ENCODE measurements around the gene FARSB. TPM values are rescaled to one million over a fixed set of nuclear protein-coding genes. Genes with fewer than 3 reads are reported as not detected.
A peak's percentile ranks its signal among the peaks of the same experiment; 100 is the strongest.

Gene FARSB
- polyA plus RNA-seq, 4 donors: 21.6 to 29.2 (median 26.9) TPM

DNA sequence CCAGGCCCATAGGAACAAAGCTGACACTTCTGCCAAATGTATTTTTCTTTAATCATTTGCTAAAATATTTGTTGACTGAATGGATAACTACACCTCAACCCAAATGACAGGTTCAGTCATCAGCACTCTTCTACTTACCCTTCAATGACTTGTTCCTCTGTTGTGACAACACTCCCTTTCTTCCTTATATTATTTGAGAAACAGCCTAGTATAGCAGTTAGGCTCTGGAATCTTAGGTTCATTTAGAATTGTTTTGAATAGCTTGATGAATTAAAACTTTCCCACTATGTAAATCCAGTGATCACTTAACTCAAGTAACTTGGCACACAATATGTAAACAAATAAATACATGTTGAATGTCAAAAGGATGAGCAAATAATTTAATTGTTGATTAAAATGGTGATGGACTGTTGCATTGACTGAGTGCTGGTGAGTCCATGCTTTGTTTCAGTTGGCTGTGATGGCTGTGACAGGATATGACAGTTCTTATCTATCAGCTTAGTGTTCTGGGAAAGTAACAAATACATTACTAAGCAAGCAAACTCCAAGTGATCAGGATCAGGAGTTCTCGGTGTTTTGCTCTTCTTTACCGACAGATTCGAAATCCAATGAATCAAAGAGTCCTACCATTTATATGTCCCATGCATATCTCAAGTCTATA is 12.7 kb upstream of the FARSB start:
- no peak for DNase-seq (ENCODE audit: low read depth in 4 of 4, low spot score in 2 of 4)

DNA sequence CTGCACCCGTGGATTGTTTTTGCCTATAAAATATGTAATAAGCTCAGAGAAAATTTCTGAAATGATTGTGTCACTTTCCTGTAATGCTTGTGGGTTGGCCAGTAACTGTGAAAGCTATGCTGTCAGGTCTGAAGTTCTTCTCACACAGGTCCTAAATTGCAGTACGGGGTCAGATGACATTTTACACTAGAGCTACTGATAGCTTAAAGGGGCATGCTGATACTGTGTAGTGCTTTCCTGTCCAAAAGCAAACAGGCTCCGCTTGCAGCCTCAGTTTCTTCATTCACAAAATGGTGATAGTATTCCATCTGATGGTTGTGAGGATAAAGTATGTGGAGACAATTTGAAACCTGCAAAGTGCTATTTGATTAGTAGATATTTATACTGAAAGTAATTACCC is 7.6 kb upstream of the FARSB start:
- DNase-seq (ENCODE audit: low read depth in 4 of 4, low spot score in 2 of 4): no peak

GRCh38 chr2:222656526-222657446 is 894 bp upstream of the FARSB start:
- DNase-seq (ENCODE audit: low read depth in 4 of 4, low spot score in 2 of 4): peak in 1 of 4 donors; percentile 7

DNA sequence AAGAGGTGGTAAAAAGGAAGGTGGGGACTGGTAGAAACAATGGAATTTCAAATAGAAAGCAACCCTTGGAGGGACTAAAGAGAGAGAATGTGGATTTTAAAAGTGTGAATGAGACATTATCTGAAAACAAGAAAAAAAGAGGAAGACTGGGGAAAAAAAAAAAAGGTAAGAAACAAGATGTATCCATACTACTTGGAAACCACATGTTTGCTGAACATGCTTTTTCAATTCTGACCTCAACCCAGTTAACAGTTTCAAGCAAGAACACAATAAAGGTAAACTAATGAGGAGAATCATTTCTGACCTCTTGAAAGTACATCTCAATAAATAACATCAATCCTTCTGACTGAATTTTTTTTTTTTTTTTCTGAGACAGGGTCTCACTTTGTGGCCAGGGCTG is 2.6 kb downstream of the FARSB start:
- no peak for DNase-seq (ENCODE audit: low read depth in 4 of 4, low spot score in 2 of 4)

GRCh38 chr2:222652491-222653255 is 3.2 kb downstream of the FARSB start:
- DNase-seq (ENCODE audit: low read depth in 4 of 4, low spot score in 2 of 4): no peak

- no peak for DNase-seq (ENCODE audit: low read depth in 4 of 4, low spot score in 2 of 4)
These were observed 4.0 kb downstream of the FARSB start for GRCh38 chr2:222651718-222652418.

DNA sequence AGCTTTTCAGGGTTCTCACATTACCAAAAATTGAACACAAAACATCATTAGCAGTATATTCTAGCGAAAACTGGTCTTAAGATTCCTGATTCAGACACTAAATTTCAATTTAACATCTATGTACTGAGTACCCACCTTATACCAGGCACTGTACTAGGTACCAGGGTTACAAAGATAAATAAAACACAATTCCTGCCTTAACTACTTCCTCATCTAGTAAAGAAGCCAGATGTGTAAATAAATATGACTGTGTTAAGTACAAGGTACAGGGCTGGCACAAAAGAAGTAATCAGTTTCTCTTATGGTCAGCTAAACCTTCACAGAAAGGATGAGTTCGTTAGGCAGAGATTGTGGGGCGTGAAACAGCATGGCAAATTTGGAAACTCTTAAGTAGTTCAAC is 6.1 kb downstream of the FARSB start:
- DNase-seq (ENCODE audit: low read depth in 4 of 4, low spot score in 2 of 4): no peak

DNA sequence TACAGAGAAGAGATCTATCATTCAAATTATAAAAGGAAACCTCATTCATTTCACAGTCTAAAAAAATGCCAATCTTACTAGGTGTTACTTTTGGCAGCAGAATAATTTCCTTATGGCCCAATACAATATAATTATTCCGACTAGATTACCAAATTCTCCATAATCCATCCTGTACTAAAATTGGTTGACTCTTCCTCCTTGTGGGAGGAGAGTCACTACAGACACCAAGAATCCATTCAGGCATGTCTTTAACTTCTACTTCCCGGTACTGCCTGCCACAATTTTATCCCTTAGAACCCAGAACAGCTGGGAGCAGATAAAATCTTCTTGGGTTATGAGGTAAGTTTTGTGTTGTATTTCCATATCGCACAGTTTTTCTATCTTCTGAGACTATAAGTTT is 9.9 kb downstream of the FARSB start:
- DNase-seq (ENCODE audit: low read depth in 4 of 4, low spot score in 2 of 4): no peak

GRCh38 chr2:222643134-222643533 is 12.8 kb downstream of the FARSB start:
- no peak for DNase-seq (ENCODE audit: low read depth in 4 of 4, low spot score in 2 of 4)

GRCh38 chr2:222641336-222641735 is 14.6 kb downstream of the FARSB start:
- DNase-seq (ENCODE audit: low read depth in 4 of 4, low spot score in 2 of 4): no peak

GRCh38 chr2:222637067-222637466 is 18.8 kb downstream of the FARSB start:
- no peak for DNase-seq (ENCODE audit: low read depth in 4 of 4, low spot score in 2 of 4)

GRCh38 chr2:222635295-222635694 is 20.6 kb downstream of the FARSB start:
- DNase-seq (ENCODE audit: low read depth in 4 of 4, low spot score in 2 of 4): no peak

DNA sequence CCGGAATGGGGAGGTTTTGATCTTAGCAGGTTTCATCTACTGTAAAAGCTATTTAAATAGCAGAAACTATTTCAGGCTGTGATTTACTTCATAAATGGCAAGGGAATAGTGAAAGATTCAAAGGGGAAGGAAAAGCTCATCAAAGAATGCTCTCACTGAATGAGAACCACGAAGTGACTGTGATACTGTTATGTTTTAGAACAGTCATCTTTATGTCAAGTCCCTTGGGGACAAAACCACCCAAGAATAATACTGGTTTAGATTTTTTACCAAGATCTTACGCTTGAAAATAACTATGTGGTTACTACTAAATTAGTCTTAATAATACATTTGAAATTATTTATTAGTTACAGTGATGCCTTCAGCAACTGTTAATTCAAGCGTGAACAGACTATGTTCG is 28.1 kb downstream of the FARSB start:
- DNase-seq (ENCODE audit: low read depth in 4 of 4, low spot score in 2 of 4): no peak

GRCh38 chr2:222623756-222624309 is 32.1 kb downstream of the FARSB start:
- no peak for DNase-seq (ENCODE audit: low read depth in 4 of 4, low spot score in 2 of 4)

GRCh38 chr2:222622910-222623309 is 33.0 kb downstream of the FARSB start:
- no peak for DNase-seq (ENCODE audit: low read depth in 4 of 4, low spot score in 2 of 4)

DNA sequence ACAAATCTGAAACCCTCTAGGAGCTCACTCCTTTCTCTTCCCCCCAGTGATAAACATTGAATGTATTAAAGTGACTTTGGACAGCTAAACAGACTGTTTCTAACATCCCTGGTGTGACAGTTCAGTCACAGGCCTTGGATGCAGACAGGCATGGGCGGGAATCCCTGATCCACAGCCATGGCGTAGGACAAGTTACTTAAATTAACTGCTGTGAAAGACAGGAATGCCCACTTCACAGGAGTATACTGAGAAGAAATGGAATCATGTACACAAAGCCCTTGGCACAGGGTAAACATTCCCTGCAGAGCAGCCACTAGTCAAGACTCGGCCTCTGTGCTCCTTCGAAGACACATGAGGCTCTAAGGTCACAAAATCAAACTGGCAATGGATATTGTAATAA is 34.0 kb downstream of the FARSB start:
- DNase-seq (ENCODE audit: low read depth in 4 of 4, low spot score in 2 of 4): no peak

GRCh38 chr2:222615320-222615719 is 40.6 kb downstream of the FARSB start:
- DNase-seq (ENCODE audit: low read depth in 4 of 4, low spot score in 2 of 4): no peak

DNA sequence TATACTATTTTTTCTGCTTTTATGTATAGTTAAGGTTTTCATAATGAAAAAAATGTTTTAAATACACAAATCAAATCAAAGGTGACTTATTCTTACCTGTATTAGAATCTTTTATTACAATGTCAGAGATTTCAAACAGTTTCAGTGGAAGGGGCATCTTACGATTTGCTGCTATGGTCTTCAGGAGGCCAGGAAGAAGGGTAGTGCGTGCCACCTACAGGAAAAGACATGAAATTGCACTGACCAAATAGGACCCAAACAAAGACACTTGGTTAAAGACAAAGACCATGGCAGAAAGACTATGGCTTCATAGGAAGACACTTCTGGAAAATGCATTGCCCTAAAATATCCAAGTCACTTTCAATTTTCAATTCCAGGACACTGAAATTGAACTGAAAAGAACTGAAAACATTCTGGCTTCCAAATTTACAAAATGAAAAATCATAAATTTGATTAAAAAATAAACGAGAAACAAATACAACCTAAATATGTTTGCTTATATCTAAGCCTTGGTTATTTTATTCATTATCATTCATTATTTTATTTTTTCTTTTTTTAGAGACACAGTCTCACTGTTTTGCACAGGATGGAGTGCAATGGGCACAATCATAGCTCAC is 42.1 kb downstream of the FARSB start:
- peak in 3 of 4 donors; percentile 19 to 43 (median 22) for DNase-seq (ENCODE audit: low read depth in 4 of 4, low spot score in 2 of 4)

DNA sequence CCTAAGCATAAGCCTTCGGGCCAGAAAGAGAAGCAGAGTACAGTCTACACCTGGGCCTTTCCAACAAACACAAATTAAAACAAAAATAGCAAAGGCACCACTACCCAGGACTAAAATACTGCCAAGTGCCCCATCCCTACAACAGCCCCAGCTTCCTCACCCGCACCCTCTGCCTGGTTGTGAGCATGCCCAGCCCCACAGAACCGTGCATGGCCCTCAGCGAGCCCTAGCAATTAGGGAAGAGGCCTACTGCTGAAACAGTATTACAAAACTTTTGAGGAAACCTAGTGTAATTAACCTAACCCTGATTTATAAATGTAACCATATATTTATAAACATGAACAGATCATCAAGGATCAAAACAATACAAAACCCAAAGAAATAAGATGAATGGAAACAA is 44.2 kb downstream of the FARSB start:
- no peak for DNase-seq (ENCODE audit: low read depth in 4 of 4, low spot score in 2 of 4)

- DNase-seq (ENCODE audit: low read depth in 4 of 4, low spot score in 2 of 4): no peak
These were observed 45.1 kb downstream of the FARSB start for GRCh38 chr2:222610746-222611145.

Data from left renal cortex interstitium (tissue), 4 donors.